CD4-positive, alpha-beta T cell treated with Interferon gamma for 1 hour (primary cell): ENCODE data around the gene KLHL22.
"Not testable (repeated sequence)": the region's sequence is repeated elsewhere in the genome, so short reads cannot be mapped to it uniquely, and the experiment has no call there.

Source experiments
- DNase-seq: peaks from one replicate; pipeline ENCODE4 v3.0.0-alpha.2; 2020

The KLHL22 gene, protein sequence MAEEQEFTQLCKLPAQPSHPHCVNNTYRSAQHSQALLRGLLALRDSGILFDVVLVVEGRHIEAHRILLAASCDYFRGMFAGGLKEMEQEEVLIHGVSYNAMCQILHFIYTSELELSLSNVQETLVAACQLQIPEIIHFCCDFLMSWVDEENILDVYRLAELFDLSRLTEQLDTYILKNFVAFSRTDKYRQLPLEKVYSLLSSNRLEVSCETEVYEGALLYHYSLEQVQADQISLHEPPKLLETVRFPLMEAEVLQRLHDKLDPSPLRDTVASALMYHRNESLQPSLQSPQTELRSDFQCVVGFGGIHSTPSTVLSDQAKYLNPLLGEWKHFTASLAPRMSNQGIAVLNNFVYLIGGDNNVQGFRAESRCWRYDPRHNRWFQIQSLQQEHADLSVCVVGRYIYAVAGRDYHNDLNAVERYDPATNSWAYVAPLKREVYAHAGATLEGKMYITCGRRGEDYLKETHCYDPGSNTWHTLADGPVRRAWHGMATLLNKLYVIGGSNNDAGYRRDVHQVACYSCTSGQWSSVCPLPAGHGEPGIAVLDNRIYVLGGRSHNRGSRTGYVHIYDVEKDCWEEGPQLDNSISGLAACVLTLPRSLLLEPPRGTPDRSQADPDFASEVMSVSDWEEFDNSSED

DNA sequence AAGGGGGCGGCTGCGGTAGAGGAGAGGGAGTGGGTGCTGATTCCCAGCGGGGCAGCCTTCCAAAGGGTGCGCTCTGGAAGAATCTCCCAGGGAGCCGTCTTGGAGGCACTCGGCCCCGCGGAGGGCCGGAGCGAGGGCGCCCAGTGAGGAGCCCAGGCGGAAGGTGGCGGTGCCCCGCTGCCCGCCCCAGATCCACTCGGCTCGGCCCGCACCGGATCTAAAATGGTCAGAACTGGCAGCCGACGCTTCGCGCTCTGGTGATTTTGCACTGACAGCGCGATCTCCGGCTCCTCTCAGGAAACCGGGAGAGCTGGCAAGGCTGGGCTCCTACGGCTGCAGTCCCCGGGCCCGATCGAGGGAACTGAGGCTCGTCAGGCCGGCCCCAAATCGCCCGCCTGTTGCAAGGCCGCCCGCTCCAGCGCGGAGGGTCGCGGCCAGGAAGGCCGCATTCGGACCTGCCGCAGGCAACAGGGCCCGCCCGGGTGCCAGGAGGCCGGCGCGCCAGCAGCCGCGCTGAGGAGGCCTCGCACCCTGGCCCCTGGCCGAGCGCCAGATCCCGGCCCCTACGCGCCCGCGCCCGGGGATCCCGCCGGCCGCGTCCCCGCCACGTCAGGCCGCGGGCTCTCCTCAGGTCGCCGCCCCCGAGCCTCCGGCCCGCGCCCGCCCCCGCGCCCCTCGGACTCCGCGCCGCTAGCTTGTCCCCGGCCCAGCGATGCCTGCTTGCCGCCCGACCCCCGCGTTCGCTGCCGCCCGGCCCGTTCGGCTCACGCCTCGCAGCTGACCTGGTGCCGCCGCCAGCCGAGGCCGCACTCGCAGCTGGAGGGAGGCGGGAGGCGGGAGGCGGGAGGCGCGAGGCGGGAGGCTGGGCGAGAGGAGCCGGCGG lies at the start of gene KLHL22:
Gene KLHL22 (minus strand): TSS at position 818 of the 883 bp plus-strand sequence. CDS start 6,584 bp downstream, outside the sequence.
- DNase-seq, result no peak

- DNase-seq, result not testable (repeated sequence)
Measured at GRCh38 chr22:20545318-20545634, 49.7 kb upstream of the KLHL22 start.

DNA sequence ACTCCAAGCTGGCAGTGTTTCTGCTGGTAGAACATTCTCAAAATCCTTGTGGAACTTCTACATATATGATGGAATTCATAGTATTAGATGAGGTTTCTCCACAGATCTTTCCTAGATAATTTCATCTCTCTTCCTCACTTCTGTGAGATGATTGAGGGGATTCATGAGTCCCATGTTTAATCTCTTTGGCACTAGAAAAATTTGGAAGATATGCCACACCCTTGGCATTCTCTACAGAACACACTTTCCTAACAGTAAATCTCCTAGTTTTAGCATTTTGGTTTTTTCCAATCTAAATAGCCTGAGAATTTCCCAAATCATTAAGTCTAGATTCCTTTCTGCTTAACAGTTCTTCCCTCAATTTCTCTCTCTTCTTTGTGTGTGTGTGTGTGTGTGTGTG lies 47.1 kb upstream of the KLHL22 start:
- DNase-seq, result no peak

GRCh38 chr22:20542055-20542454 lies 46.5 kb upstream of the KLHL22 start:
- no peak for DNase-seq

- not testable (repeated sequence) for DNase-seq
Measured at GRCh38 chr22:20538875-20539274, 43.3 kb upstream of the KLHL22 start.

DNA sequence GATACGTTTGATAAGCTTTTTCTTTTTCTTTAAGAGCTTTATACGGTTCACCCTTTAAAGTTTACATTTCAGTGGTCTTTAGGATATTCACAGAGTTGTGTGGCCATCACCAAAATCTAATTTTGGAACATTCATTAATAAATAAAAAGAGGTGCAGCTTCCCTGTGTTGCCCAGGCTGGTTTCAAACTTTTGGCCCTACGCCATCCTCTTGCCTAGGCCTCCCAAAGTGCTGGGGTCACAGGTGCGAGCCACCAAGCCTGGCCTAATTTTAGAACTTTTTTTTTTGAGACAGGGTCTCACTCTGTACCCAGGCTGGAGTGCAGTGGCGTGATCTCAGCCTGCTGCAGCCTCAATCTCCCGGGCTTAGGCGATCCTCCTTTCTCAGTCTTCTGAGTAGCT lies 42.4 kb upstream of the KLHL22 start:
- DNase-seq, result no peak

- no peak for DNase-seq
Measured at GRCh38 chr22:20537325-20537756, 41.7 kb upstream of the KLHL22 start.

GRCh38 chr22:20536590-20537324 lies 41.2 kb upstream of the KLHL22 start:
- DNase-seq, result no peak

GRCh38 chr22:20533879-20534265 lies 38.3 kb upstream of the KLHL22 start:
- no peak for DNase-seq

GRCh38 chr22:20533095-20533878 lies 37.7 kb upstream of the KLHL22 start:
- no peak for DNase-seq

DNA sequence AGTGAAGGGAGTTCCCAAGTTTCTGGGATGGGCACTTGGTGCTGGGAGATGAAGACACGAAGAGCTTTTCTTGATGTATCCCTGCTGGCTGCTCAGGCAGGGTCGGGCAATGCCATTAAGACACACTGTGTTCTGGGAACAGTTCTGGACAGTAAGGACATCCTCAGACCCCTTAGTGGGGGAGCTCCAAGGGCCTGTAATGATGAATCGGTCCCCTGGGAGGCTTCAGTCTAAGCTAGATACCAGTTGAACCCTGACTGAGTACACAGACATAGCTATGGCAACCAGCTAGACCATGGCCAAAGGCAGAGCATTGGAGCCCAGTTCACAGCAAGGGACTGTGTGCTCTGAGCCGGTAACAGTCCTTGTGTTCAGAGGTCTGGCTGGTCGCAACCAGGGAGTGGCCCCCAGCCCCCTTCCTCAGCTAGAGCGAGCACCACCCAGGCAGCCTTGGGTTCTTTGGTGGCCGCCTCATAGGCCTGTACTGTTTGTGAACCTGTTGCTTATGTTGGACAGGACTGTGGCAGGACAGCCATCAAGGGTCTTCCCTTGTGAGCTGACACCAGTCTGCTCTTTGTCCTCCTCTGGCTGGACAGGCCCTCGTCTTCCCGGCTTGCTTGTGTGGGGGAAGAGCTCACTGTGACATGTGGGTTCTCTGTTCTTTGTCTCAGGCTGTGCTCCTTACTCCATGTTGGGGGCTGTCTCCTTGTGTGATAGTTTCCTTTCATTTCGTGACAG lies 36.8 kb upstream of the KLHL22 start:
- DNase-seq, result no peak

- DNase-seq, result no peak
Measured at GRCh38 chr22:20531404-20532201, 36.0 kb upstream of the KLHL22 start.

- DNase-seq, result no peak
Measured at GRCh38 chr22:20531154-20531403, 35.5 kb upstream of the KLHL22 start.

DNA sequence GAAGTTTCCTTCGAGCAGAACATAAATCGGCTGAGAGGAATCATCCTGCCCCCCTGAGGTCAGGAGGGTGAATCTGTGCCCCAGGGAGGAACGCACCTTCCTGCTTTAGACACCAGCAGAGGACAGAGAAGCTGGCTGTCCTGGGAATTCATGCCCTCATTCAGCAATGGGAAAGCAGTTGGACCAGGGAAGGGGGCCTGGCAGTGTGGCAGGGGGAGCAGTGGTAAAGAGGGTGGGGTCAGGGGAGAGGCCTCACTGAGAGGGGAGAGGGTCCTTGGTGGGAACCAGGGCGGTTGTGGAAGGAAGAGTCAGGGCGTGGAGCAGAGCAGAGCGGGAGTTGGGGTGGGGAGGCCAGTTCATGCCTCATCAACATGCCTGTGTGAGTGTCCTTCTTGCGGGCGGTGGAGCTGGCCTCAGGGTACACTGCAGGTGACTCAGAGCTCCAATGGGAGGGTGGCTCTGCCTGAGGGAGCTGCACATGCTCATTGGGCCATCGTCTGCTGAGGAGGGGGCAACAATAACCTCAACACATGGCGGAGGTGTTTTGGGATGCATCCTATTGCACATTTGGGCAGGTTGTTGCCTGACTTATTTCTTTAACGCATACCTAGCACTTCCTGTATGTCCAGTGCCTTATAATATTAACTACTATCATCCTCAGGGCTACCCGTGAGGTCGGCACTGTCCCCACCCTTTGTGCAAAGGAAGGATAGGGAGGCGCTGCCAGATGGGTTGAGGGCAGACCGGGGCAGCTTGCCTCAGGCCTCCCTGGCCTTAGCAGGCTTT lies 35.0 kb upstream of the KLHL22 start:
- no peak for DNase-seq

- no peak for DNase-seq
Measured at GRCh38 chr22:20528405-20528978, 32.9 kb upstream of the KLHL22 start.

DNA sequence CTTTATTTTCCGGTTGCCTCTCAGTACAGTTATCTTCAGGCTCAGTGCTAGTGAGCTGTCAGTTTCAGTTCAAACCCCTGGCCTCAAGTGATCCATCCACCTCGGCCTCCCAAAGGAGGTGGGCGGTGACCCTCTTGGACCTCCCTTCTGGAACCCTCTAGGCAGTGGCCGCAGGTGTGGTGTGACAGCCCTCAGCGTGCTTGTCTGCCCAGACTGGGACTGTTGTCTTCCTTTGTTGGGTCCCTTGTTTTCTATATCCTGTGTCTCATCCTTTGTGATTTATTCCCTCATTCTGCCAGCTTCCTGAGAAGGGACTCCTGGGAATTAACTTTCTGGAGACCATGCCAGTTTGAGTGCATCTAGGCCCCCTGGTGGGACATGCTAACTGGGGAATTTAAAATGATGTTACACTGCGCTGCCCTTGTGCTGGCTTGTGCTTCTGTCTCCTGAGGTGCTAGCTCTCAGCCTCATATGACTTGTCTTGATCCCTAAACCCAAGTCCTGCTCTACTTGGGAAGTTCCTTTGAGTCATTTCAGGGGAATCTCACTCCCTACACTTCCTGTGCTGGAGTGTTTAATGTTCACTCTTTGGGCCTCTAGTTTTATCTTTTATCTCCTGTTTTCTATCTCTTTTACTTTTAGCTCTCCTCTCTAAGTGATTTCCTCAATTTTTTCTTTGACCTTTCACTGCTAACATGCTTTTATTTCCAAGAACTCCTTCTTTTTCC lies 31.2 kb upstream of the KLHL22 start:
- no peak for DNase-seq

DNA sequence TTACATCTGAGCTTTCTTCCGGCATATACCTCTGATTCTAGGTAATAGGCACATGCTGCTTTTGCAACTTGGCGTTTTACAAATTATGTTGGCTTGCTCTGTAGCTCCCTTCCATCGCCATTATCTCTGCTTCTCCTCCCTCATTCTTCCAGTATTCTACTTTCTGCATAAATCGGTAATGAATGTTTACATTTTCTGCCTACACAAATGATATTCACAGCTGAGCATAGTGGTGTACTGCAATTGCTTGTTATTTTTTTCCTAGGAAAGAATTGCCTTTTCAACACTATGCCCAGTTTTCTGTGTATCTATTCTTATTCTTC lies 30.7 kb upstream of the KLHL22 start:
- DNase-seq, result no peak

GRCh38 chr22:20525048-20525447 lies 29.5 kb upstream of the KLHL22 start:
- no peak for DNase-seq

GRCh38 chr22:20524004-20524481 lies 28.4 kb upstream of the KLHL22 start:
- DNase-seq, result no peak
